ENCODE data around the gene STON2. TPM values are rescaled to one million over a fixed set of nuclear protein-coding genes. Genes with fewer than 3 reads are reported as not detected.
A peak's percentile ranks its signal among the peaks of the same experiment; 100 is the strongest.
"Not testable (repeated sequence)": the region's sequence is repeated elsewhere in the genome, so short reads cannot be mapped to it uniquely, and the experiment has no call there.

The STON2 gene
- total RNA-seq, 1 experiment from 2014 or later: 6.3 TPM

- DNase-seq (ENCODE audit: low spot score): peak; percentile 61
Observed at GRCh38 chr14:81269100-81269978, 130.8 kb downstream of the STON2 start.

- DNase-seq (ENCODE audit: low spot score): no peak
Observed at GRCh38 chr14:81268016-81268416, 132.1 kb downstream of the STON2 start.

DNA sequence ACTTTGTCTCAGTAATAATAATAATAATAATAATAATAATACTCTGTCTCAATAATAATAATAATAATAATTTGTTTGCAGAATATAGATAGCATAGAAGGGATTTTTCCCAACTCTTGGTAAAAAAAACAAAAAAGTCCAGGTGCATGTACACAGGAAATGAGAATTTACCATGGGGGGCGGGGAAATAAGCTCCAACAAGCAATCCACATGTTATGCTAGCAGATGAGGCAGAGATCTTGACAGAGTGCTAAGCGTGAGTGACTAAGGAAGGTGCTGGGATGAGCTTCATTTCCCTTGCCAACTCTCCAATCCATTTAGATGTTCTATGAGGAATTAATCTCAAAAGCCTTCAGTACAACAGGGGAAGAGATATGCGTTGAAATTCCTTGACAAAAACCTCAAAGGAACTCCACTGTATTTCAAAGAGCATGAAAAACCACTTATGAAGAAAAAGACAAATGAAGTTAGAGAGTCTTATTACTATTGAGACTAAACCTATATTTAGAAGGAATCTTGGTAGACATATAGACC is 134.4 kb downstream of the STON2 start:
- DNase-seq (ENCODE audit: low spot score): no peak

- DNase-seq (ENCODE audit: low spot score): no peak
Observed at GRCh38 chr14:81264671-81265070, 135.5 kb downstream of the STON2 start.

DNA sequence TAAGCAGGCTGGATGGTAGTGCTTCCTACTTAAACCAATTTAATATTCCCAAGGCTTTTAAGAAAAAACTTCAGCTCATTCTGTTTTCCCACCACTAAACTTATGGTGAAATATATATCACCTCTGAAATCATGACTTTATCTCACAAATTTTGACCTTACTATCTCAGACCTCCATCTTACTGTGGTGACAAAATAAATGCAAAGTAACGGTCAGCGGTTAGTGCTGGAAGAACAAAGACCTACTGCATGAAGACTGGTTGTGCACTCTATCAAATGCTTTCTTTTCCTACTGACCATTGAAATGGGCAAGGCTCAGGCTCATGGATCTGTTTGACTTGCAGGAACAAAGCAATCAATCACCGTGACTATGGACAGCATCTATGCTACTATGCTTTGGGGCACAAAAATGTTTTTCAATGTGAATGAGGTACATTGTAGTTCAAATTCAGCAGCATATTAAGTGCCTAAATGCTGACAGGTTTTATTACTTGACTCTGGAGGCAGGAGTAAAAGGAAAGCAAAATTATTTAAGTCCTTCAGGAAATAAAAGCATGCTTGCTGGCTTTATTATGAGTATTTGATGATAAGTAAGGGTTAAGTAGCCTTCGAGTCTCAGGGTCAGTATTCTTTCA is 136.2 kb downstream of the STON2 start:
- no peak for DNase-seq (ENCODE audit: low spot score)

DNA sequence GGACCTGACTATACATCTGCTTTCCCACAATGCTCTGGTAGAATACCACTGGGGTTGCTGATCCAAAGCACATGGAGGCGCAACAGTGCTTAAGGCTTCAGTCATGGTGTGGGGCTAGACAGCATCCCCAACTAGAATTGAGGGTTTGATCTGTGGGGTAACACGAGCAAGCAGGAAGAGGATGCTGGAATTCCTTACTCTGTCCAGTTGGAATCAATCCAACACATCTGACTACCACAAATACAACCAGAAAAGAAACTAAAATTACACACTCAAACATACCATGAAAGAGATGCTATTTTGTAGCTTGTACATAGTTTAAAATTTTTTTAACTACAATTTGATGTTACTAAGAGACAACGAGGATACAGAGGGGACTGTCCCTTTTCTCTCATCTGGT is 138.9 kb downstream of the STON2 start:
- DNase-seq (ENCODE audit: low spot score): no peak

GRCh38 chr14:81260732-81261131 is 139.4 kb downstream of the STON2 start:
- DNase-seq (ENCODE audit: low spot score): no peak

DNA sequence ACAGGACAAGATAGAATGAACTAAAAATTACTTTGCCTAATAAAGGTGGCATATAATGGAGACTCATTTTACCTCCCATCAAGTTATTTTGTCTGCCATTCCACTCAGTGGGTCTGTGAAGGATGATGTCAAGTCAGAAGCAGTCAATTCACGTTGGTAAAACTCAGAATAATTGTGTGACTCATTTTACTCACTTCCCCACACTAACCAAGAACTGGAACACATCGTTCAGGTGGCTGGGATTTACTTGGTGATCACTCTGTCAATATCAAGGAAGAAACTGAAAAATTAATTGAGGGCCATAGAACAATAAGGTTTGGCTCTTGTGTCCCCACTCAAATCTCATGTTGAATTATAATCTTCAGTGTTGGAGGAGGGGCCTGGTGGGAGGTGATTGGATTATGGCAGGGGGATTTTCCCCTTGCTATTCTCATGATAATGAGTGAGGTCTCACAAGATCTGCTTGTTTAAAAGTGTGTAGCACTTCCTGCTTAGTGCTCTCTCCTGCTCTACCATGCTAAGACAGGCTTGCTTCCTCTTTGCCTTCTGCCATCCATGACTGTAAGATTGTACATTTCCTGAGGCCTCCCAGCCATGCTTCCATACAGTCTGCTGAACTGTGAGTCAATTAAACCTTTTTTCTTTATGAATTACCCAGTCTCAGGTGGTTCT is 143.7 kb downstream of the STON2 start:
- no peak for DNase-seq (ENCODE audit: low spot score)

DNA sequence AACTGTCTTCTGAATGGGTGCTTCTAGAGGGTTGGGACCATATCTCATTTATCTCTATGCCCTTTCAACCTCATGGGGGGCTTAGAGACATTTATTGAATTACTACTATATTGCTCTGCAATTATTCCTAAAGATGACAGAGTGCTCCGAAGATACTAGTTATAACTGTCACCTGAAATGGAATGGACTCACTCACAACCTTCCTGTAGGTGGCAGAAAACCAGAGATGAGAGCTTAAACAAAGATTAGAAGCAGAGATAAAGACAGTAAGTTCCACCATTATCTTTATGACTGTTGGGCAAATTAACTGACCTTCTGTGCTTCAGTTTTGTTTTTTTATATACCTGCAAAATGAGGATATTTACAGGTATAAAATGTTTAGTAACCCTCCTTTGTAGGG is 147.8 kb downstream of the STON2 start:
- DNase-seq (ENCODE audit: low spot score): no peak

DNA sequence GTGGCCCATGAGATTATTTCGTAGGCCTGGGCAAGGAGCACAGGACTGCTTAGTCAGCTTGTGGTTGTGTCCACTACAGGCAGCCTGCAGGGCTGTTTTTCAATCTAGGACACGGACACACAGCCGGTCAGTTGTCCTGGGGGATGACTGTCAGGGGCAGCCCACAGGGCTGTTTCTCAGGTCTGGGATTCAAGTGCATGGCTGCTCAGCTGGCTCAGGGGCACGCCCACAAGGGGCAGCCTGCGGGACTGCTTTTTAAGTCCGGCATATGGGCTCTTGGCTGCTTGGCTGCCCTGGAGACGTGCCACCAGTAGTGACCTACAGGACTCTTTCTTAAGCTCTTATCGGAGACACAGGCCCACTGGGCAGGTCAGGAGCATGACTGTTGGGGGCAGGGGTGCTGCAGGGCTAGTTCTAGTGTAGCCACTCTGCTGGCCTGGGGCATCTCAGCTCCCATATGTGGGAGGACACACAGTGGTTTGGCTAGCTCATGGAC is 152.8 kb downstream of the STON2 start:
- peak; percentile 54 for DNase-seq (ENCODE audit: low spot score)

GRCh38 chr14:81246461-81247270 is 153.5 kb downstream of the STON2 start:
- DNase-seq (ENCODE audit: low spot score): peak; percentile 62

GRCh38 chr14:81245771-81246170 is 154.4 kb downstream of the STON2 start:
- DNase-seq (ENCODE audit: low spot score): no peak

DNA sequence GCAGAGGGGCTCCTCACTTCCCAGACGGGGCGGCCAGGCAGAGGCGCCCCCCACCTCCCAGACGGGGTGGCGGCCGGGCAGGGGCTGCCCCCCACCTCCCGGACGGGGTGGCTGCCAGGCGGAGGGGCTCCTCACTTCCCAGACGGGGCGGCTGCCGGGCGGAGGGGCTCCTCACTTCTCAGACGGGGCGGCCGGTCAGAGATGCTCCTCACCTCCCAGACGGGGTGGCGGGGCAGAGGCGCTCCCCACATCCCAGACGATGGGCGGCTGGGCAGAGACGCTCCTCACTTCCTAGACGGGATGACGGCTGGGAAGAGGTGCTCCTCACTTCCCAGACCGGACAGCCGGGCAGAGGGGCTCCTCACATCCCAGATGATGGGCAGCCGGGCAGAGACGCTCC is 155.7 kb downstream of the STON2 start:
- DNase-seq (ENCODE audit: low spot score): not testable (repeated sequence)

DNA sequence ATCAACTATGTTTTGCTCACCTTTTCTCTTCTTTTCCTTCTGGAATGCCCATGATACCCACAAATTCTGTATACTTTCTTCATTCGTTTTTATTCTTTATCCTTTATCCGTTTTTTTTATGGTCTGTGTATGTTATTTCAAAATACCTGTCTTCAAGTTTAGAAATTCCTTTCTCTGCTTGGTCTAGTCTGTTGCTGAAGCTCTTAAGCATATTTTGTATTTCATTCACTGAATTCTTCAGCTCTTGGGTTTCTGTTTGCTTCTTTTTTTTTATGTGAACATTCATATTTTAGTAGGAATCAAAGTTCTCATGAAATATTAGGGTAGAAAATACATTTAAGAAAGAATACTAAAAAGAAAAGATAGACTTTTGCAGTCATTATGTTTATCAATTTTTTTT is 156.6 kb downstream of the STON2 start:
- DNase-seq (ENCODE audit: low spot score): no peak

DNA sequence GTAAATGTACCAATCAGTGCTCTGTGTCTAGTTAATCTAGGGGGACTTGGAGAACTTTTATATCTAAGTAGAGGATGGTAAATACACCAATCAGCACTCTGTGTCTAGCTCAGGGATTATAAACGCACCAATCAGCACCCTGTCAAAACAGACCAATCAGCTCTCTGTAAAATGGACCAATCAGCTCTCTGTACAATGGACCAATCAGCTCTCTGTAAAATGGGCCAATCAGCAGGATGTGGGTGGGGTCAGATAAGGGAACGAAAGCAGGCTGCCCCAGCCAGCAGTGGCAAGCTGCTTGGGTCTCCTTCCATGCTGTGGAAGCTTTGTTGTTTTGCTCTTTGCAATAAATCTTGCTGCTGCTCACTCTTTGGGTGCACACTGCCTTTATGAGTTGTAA is 163.3 kb downstream of the STON2 start:
- not testable (repeated sequence) for DNase-seq (ENCODE audit: low spot score)

GRCh38 chr14:81236138-81236537 is 164.0 kb downstream of the STON2 start:
- DNase-seq (ENCODE audit: low spot score): no peak

DNA sequence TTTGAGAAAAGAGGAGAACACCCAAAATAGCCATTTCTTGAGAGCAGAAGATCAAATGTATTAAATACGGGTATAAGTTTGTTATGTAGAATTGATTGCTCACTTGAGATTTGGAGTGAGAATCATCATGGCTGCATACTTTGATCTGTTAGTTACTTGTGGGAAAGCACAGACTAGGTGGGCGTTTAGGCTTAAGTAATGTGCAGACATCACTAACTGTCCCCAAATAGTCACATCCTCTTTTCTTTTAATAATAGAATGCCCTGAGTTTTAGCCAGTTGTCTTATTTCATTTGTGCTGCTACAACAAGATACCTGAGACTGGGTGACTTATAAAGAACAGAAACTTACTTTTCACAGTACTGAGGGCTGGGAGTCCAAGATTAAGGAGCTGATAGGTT is 165.0 kb downstream of the STON2 start:
- DNase-seq (ENCODE audit: low spot score): no peak

DNA sequence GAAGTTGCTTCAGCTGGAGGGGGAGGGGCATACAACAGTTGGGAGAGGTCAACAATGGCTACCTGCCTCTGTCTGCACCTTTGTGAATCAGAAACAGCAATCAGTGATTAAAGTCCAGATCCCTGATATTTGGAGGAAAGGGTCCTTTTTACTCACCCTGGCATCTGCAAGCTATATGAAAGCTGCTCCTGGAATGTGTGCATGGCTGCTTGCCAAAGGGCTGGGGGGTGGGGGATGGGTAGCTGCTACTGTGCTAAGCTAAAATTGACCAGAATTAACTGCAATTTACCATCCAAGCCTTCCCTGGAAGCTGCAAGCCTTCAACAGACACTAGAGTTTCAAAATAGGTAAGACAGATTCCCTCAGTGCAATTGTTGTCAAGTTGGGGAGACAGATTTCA is 165.8 kb downstream of the STON2 start:
- no peak for DNase-seq (ENCODE audit: low spot score)

DNA sequence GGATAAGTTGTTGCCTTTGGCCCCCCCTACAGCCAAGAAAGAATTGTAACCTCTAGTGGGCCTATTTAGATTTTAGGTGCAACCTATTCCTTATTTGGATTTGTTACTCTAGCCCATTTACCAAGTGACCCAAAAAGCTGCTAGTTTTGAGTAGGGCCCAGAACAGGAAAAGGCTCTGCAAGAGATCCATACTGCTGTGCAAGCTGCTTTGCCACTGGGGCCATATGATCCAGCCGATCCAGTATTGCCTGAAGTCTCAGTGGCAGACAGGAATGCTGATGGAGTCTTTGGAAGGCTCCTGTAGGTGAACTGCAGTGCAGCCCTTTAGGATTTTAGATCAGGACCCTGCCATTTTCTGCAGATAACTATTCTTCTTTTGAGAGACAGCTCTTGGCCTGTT is 166.5 kb downstream of the STON2 start:
- no peak for DNase-seq (ENCODE audit: low spot score)

- no peak for DNase-seq (ENCODE audit: low spot score)
Observed at GRCh38 chr14:81231540-81231939, 168.6 kb downstream of the STON2 start.

- no peak for DNase-seq (ENCODE audit: low spot score)
Observed at GRCh38 chr14:81224222-81224621, 175.9 kb downstream of the STON2 start.

Measured in H4 (cell line).